CD8-positive, alpha-beta memory T cell (primary cell): ENCODE results near the gene ECM2. TPM values are rescaled to one million over a fixed set of nuclear protein-coding genes. Genes with fewer than 3 reads are reported as not detected.

Experiments used
- CTCF ChIA-PET: fragments of 350-600 bp; sonication (Branson Sonifier 250); formaldehyde crosslinking; loops from one replicate; lab custom pipeline; 2021; ENCODE audit warnings: antibody characterized with exemption; lab: Charles Lee
- POLR2A ChIA-PET: fragments of 350-600 bp; sonication (Branson Sonifier 250); formaldehyde crosslinking; loops from one replicate; lab custom pipeline; 2021; ENCODE audit warnings: antibody characterized with exemption; lab: Charles Lee
- DNase-seq, 5 donors: peaks; one replicate each; pipeline versions ENCODE4 v3.0.0 to v3.0.0-alpha.2; 2020 to 2022; ENCODE audit warnings: mixed read lengths in 1 of 5
- H3K27ac ChIP-seq: one replicate; pipeline ENCODE4 v1.7.0; 2013; ENCODE audit warnings: low read depth, mild to moderate bottlenecking, low read length, moderate library complexity
- H3K27me3 ChIP-seq: 2 replicates; pipeline ENCODE4 v1.7.0; 2013; ENCODE audit warnings: low read length, mild to moderate bottlenecking; ENCODE audit not compliant: insufficient read depth, poor library complexity, severe bottlenecking
- H3K36me3 ChIP-seq: 2 replicates; pipeline ENCODE4 v1.7.0; 2013; ENCODE audit warnings: mild to moderate bottlenecking, low read length, moderate library complexity; ENCODE audit not compliant: insufficient read depth
- H3K4me1 ChIP-seq: 2 replicates; pipeline ENCODE4 v1.7.0; 2013; ENCODE audit warnings: mild to moderate bottlenecking, low read length, moderate library complexity; ENCODE audit not compliant: insufficient read depth
- H3K4me3 ChIP-seq: 2 replicates; pipeline ENCODE4 v1.7.0; 2013; ENCODE audit warnings: mild to moderate bottlenecking, low read length
- H3K9me3 ChIP-seq: 2 replicates; pipeline ENCODE4 v1.7.0; 2013; ENCODE audit warnings: mild to moderate bottlenecking, low read length
- H3K27ac Mint-ChIP-seq, 8 donors: one replicate each; pipeline ENCODE4 v1.8.0; 2020 to 2021; ENCODE audit warnings: mixed read lengths in 8 of 8, mild to moderate bottlenecking in 6 of 8, inconsistent platforms in 3 of 8, moderate library complexity in 3 of 8
- H3K27me3 Mint-ChIP-seq, 2 donors: one replicate each; pipeline ENCODE4 v1.8.0; 2020 to 2021; ENCODE audit warnings: mixed read lengths in 2 of 2, mild to moderate bottlenecking in 1 of 2, moderate library complexity in 1 of 2
- H3K36me3 Mint-ChIP-seq, 3 donors: one replicate each; pipeline ENCODE4 v1.8.0; 2020 to 2021; ENCODE audit warnings: mixed read lengths in 3 of 3, inconsistent platforms in 1 of 3, mild to moderate bottlenecking in 1 of 3
- H3K4me1 Mint-ChIP-seq, 3 donors: one replicate each; pipeline ENCODE4 v1.8.0; 2020 to 2021; ENCODE audit warnings: mixed read lengths in 3 of 3, inconsistent platforms in 1 of 3, mild to moderate bottlenecking in 1 of 3
- H3K4me3 Mint-ChIP-seq, 7 donors: one replicate each; pipeline ENCODE4 v1.8.0; 2020 to 2021; ENCODE audit warnings: mixed read lengths in 7 of 7, mild to moderate bottlenecking in 6 of 7, moderate library complexity in 4 of 7, inconsistent platforms in 2 of 7
- H3K9me3 Mint-ChIP-seq, 5 donors: one replicate each; pipeline ENCODE4 v1.8.0; 2020 to 2022; ENCODE audit warnings: mixed read lengths in 5 of 5, mild to moderate bottlenecking in 3 of 5, moderate library complexity in 2 of 5, inconsistent platforms in 1 of 5
- polyA plus RNA-seq: library from polyadenylated mRNA; unstranded; fragments of 300-500 nt; fragmentation: Illumina TruSeq; gene quantifications from one replicate; pipeline ENCODE4 v1.2.3, GENCODE V29; 2021
- total RNA-seq, 2 experiments: library from RNA; stranded (reverse); gene quantifications; one replicate each; pipeline ENCODE4 v1.2.3, GENCODE V29; 2021

Gene ECM2
- total and polyA plus RNA-seq, 3 experiments from 2014 or later = not detected

DNA sequence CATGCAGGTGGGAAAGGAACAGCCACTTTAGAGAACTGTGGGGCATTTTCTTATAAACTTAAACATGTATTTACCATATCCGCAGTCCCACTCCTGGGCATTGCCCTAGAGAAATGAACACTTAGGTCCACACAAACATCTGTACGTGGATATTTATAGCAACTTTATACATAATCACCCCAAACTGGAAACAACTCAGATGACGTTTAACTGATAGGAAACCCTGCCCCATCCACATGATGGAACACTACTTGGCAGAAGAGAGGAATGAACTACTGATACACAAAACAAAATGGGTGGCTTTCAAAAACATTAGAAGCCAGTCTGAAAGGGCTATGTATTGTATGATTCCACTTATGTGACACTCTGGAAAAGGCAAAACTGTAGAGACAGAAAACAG lies 22.4 kb downstream of the ECM2 start:
- Histone ChIP-seq H3K27me3 (no peaks in the 10 kb centered on the region), H3K9me3 (no peaks in the 10 kb centered on the region), H3K4me3 (no peak overlapping the region), H3K36me3 (no peaks in the 10 kb centered on the region), H3K27ac (no peak overlapping the region), H3K4me1 (no peaks in the 10 kb centered on the region)
- H3K27me3 Mint-ChIP-seq = no peaks in the 10 kb centered on the region
- no peak overlapping the region for H3K27ac Mint-ChIP-seq
- POLR2A ChIA-PET = no interaction called here
- no peaks in the 10 kb centered on the region for H3K4me1 Mint-ChIP-seq
- H3K9me3 Mint-ChIP-seq = no peaks in the 10 kb centered on the region
- no peak for DNase-seq
- H3K36me3 Mint-ChIP-seq = no peaks in the 10 kb centered on the region
- CTCF ChIA-PET = no interaction called here
- H3K4me3 Mint-ChIP-seq = no peak overlapping the region

DNA sequence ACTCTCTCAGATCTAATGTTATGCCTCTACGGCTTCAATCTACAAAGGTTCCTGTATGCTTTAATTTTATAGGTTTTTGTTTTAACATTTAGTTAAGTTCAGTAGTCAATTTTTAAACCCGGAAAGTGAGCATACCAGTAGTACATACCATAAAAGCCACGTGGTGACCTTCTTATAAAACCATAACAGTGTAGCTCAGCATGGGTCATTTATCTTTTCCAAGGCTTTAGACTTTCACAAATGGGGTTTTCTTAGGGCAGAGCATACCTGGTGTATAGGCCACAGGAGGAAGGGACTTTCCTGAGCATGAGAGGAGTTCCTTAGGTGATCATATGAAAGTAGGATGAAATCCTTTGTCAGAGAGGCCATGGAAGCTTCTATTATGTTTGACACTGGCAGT lies 23.2 kb downstream of the ECM2 start:
- H3K9me3 ChIP-seq = no peaks in the 10 kb centered on the region
- Mint-ChIP-seq H3K27me3 (no peaks in the 10 kb centered on the region), H3K9me3 (no peaks in the 10 kb centered on the region), H3K36me3 (peaks cover 0 to 2% (median 0%) of the 10 kb centered on the region in 3 donors), H3K27ac (peak overlapping the region in 1 of 8 donors; percentile 34), H3K4me1 (no peaks in the 10 kb centered on the region), H3K4me3 (no peak overlapping the region)
- no peak overlapping the region for H3K27ac ChIP-seq
- DNase-seq = no peak
- H3K4me3 ChIP-seq = no peak overlapping the region
- no peaks in the 10 kb centered on the region for H3K4me1 ChIP-seq
- no peaks in the 10 kb centered on the region for H3K27me3 ChIP-seq
- H3K36me3 ChIP-seq = no peaks in the 10 kb centered on the region
- ChIA-PET CTCF (no interaction called here), POLR2A (no interaction called here)

DNA sequence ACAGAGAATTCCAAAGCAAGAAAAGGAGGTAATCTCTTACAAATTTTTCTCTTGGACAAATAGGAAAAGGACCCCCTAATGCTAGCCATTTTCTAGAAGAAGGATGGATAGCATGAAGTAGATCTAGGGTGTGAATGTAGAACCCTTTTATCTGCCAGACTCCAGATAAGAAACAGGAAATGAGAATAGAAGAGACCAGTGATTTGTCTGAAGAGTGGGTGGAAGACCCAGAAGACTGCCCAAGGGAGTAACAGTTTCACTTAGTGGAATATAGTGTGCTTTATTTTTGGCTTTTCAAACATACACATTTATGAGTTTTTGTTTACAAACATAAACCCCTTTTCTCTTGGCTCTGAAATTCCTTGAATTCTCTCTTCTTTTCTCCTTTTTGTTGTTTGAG lies 25.0 kb downstream of the ECM2 start:
- H3K27ac ChIP-seq = no peak overlapping the region
- H3K9me3 ChIP-seq = no peaks in the 10 kb centered on the region
- DNase-seq = no peak
- POLR2A ChIA-PET = no interaction called here
- no peak overlapping the region for H3K4me3 ChIP-seq
- H3K27ac Mint-ChIP-seq = no peak overlapping the region
- peaks cover 0 to 2% of the 10 kb centered on the region in 2 donors for H3K27me3 Mint-ChIP-seq
- peaks cover 0 to 5% (median 0%) of the 10 kb centered on the region in 3 donors for H3K4me1 Mint-ChIP-seq
- peaks cover 0 to 2% (median 0%) of the 10 kb centered on the region in 3 donors for H3K36me3 Mint-ChIP-seq
- H3K9me3 Mint-ChIP-seq = no peaks in the 10 kb centered on the region
- no peak overlapping the region for H3K4me3 Mint-ChIP-seq
- CTCF ChIA-PET = no interaction called here
- H3K4me1 ChIP-seq = no peaks in the 10 kb centered on the region
- no peaks in the 10 kb centered on the region for H3K36me3 ChIP-seq
- H3K27me3 ChIP-seq = no peaks in the 10 kb centered on the region

DNA sequence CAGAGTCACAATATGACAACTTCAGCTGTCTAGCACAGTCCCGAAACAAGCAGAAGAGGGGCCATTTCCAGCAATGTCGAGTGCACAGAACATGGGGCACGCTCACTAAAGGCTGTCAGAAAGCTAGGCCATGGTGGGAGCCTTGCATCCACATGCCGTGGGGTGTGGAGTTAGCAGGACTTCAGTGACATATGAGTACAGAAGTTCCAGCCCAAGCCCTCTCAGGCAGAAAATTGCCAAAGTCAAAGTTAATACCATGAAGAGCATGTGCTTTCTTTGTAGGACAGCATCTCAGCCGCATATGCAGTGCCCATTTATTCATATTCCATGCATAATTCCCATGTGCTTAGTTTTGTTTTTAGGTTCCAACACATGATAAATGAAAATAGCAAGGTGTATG lies 26.7 kb downstream of the ECM2 start:
- H3K4me3 ChIP-seq = no peak overlapping the region
- H3K4me1 Mint-ChIP-seq = peaks cover 0 to 5% (median 0%) of the 10 kb centered on the region in 3 donors
- no peaks in the 10 kb centered on the region for H3K4me1 ChIP-seq
- H3K27me3 ChIP-seq = no peaks in the 10 kb centered on the region
- H3K9me3 Mint-ChIP-seq = no peaks in the 10 kb centered on the region
- no peaks in the 10 kb centered on the region for H3K36me3 ChIP-seq
- H3K9me3 ChIP-seq = no peaks in the 10 kb centered on the region
- ChIA-PET POLR2A (no interaction called here), CTCF (no interaction called here)
- H3K27ac ChIP-seq = no peak overlapping the region
- H3K27ac Mint-ChIP-seq = no peak overlapping the region
- H3K4me3 Mint-ChIP-seq = no peak overlapping the region
- no peak for DNase-seq
- peaks cover 0 to 2% (median 0%) of the 10 kb centered on the region in 3 donors for H3K36me3 Mint-ChIP-seq
- H3K27me3 Mint-ChIP-seq = peaks cover 0 to 2% of the 10 kb centered on the region in 2 donors

DNA sequence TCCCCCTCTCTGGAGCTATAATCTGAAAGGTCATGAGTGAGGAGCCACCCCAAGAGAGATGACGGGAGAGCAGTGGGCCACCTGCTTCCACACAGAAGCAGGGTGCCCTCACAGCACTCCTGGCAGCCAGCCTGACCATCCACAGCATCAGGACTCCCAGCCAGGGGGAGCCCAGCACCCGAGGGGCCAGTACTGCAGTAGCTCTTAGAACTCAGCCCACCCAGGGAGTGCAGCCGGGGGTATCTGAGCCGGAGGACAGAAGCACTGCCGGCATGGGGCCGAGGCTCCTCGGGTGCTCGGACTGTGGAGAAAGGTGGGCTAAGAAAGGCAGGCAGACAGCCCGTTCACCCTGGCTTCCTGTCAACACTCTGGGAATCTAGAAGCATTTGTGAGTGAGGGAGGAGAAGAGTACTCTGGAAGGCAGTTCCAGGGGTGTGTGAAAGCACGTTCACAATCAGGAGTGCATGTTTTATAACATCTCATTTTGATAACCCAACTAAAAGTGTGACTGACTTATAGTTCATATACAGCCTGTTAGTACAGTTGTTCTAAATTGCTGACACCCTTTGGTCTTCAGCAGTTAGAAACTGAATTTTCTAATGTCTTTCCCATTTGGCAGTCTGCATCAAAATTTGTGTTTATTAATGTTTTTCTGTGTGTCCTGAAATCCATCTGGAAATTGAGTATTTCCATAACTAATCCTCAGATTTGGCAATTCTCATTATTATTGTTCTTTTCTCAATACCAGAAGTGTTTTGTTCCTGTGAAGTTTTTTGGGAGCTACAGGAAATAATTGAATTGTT lies 27.6 kb downstream of the ECM2 start:
- no peaks in the 10 kb centered on the region for H3K9me3 Mint-ChIP-seq
- ChIA-PET POLR2A (no interaction called here), CTCF (no interaction called here)
- peaks cover 0 to 5% (median 0%) of the 10 kb centered on the region in 3 donors for H3K4me1 Mint-ChIP-seq
- H3K27me3 Mint-ChIP-seq = peaks cover 0 to 2% of the 10 kb centered on the region in 2 donors
- DNase-seq = no peak
- no peaks in the 10 kb centered on the region for H3K9me3 ChIP-seq
- no peak overlapping the region for H3K4me3 Mint-ChIP-seq
- peaks cover 0 to 2% (median 0%) of the 10 kb centered on the region in 3 donors for H3K36me3 Mint-ChIP-seq
- H3K27ac Mint-ChIP-seq = no peak overlapping the region
- no peak overlapping the region for H3K27ac ChIP-seq
- no peaks in the 10 kb centered on the region for H3K36me3 ChIP-seq
- no peaks in the 10 kb centered on the region for H3K4me1 ChIP-seq
- H3K27me3 ChIP-seq = no peaks in the 10 kb centered on the region
- no peak overlapping the region for H3K4me3 ChIP-seq

DNA sequence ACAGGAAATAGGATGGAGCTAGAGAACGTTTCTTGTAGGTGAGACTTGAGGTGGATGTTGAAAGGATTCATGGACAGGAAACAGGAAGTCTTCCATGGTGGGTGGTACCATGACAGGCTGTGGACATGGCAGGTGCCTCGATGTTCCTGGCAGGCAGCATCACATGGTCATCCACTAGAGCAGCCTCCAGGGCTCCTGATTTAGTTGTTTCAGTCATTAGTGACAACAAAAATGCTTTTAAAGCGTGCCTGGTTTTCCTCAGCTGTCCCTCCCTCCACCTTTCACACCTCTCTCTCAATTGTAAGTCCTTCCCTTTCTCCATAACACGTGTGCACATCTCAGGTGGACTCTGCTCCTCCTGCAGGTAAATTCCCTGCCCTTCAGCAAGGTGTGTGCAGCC lies 28.3 kb downstream of the ECM2 start:
- no peaks in the 10 kb centered on the region for H3K9me3 ChIP-seq
- Mint-ChIP-seq H3K27me3 (peaks cover 0 to 2% of the 10 kb centered on the region in 2 donors), H3K4me3 (no peak overlapping the region), H3K27ac (no peak overlapping the region), H3K36me3 (peaks cover 0 to 2% (median 0%) of the 10 kb centered on the region in 3 donors), H3K4me1 (peaks cover 0 to 5% (median 0%) of the 10 kb centered on the region in 3 donors), H3K9me3 (no peaks in the 10 kb centered on the region)
- H3K4me3 ChIP-seq = no peak overlapping the region
- H3K4me1 ChIP-seq = no peaks in the 10 kb centered on the region
- POLR2A ChIA-PET = no interaction called here
- DNase-seq = no peak
- H3K36me3 ChIP-seq = no peaks in the 10 kb centered on the region
- CTCF ChIA-PET = no interaction called here
- no peak overlapping the region for H3K27ac ChIP-seq
- H3K27me3 ChIP-seq = no peaks in the 10 kb centered on the region

DNA sequence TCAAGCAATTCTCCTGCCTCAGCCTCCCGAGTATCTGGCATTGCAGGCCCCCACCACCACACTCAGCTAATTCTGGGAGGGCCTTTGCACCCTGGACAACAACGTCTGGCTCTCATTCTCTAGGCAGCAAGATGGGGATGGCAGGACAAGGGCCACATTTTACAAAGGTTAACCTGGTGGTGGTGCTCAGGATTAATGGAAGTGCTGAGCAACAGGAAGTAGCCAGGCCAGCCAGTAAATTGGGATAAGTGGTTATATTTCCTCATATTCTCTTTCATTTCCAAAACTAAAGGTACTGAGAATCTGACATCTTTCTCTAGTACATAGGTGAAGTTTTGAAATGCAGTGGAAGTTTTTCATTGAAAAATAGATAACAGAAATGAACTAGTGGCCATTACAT lies 28.8 kb downstream of the ECM2 start:
- H3K4me1 Mint-ChIP-seq = peaks cover 0 to 5% (median 0%) of the 10 kb centered on the region in 3 donors
- H3K9me3 Mint-ChIP-seq = no peaks in the 10 kb centered on the region
- H3K4me3 Mint-ChIP-seq = no peak overlapping the region
- no peaks in the 10 kb centered on the region for H3K9me3 ChIP-seq
- H3K4me3 ChIP-seq = no peak overlapping the region
- H3K4me1 ChIP-seq = no peaks in the 10 kb centered on the region
- H3K27me3 Mint-ChIP-seq = peaks cover 0 to 2% of the 10 kb centered on the region in 2 donors
- CTCF ChIA-PET = no interaction called here
- POLR2A ChIA-PET = no interaction called here
- no peaks in the 10 kb centered on the region for H3K27me3 ChIP-seq
- H3K27ac Mint-ChIP-seq = no peak overlapping the region
- H3K36me3 ChIP-seq = no peaks in the 10 kb centered on the region
- no peak overlapping the region for H3K27ac ChIP-seq
- peaks cover 0 to 2% (median 0%) of the 10 kb centered on the region in 3 donors for H3K36me3 Mint-ChIP-seq
- DNase-seq = no peak

DNA sequence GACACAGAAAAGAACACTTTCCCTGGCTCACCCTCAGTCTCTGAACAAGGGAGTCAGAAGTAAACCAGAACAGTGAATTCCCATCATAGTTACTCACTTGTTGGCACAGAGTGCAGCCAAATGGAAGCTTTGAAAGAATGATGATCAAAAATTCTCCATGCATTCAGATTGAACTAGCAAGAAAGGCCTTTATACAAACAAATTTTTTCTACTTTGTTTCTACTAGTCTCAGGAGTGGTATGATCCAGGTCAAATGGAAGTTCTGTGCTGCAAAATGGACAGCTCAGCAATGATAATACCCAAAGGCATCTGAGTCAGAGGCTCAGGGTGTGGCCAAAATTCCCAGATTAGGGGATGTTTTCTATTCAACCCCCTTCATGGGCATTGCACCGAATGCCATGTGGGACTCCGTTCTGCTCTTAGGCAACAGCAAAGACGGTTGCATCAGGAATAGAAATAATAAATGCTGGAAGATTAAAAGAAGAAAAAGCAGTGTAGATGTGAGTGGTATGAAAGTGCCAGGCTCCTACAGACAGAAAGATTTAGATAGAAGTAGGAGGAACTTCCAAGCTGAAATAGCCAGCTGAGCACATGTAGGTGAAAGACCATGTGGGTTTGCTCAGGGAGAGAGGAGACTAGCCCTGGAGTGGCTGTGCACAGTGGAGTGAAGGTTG lies 29.5 kb downstream of the ECM2 start:
- POLR2A ChIA-PET = no interaction called here
- H3K36me3 ChIP-seq = no peaks in the 10 kb centered on the region
- H3K4me1 ChIP-seq = no peaks in the 10 kb centered on the region
- H3K27ac ChIP-seq = no peak overlapping the region
- Mint-ChIP-seq H3K27ac (peak overlapping the region in 1 of 8 donors; percentile 23), H3K27me3 (peaks cover 0 to 2% of the 10 kb centered on the region in 2 donors), H3K36me3 (peaks cover 0 to 2% (median 0%) of the 10 kb centered on the region in 3 donors), H3K9me3 (no peaks in the 10 kb centered on the region), H3K4me1 (peaks cover 0 to 5% (median 0%) of the 10 kb centered on the region in 3 donors), H3K4me3 (no peak overlapping the region)
- H3K9me3 ChIP-seq = no peaks in the 10 kb centered on the region
- CTCF ChIA-PET = no interaction called here
- H3K4me3 ChIP-seq = no peak overlapping the region
- H3K27me3 ChIP-seq = no peaks in the 10 kb centered on the region
- DNase-seq = no peak
